Endometrial microvascular endothelial cells (primary cell): Measurements from ENCODE around the gene JUP. TPM values are rescaled to one million over a fixed set of nuclear protein-coding genes. Genes with fewer than 3 reads are reported as not detected.

ENCODE experiments used
- in situ Hi-C: cut with HindIII; loops from 2 replicates; pipeline ENCODE4 v1.10.0; 2017; ENCODE audit warnings: low sequenced_read_pairs, low pct_unique_long_range_greater_than_20kb; ENCODE audit errors: inconsistent ontology term
- total RNA-seq: library from RNA; depleted of rRNA; stranded (reverse); fragments of >200 nt; gene quantifications from one replicate; pipeline ENCODE4 v1.2.3, GENCODE V29; 2015; ENCODE audit errors: inconsistent ontology term

Gene JUP
- total RNA-seq, 1 donor from 2014 or later: 161 TPM

DNA sequence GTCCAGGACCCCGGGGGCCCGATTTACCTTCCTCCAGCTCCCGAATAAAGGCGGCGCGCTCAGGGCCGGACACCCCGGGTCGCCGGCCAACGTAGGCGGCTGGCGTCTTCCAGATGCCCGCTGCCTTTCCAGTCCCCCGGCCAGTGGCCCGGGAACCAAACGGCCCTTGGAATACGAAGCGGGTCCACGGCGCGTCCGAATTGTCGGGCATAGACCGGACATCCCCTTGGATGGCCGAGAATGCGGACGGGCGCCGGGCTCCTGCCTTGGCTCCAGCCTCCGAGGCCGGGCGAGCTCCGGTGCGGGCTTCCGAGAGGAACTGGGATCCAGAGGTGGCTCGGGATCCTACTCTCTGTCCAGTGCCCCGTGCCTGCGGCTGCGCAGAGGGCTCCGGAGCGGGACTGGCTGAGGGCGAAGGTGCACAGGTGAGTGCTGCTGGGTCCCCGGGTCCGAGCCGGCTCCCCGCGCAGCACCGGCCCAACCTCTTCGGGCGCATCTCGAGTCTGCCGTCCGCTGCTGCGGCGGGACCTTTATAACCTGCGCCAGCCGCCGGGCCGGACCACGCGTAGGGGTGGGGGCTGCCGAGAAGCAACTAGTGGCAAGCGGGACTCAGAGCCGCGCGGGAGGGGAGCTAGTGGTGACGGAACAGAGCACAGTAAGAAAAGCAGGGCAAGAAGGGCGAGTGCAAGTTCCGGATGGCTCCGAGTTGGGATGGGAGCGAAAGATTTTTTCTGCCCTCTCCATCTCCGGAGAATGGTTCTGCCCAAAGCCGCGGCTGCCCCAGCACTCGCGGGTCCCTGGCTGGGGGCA, 52.2 kb downstream of the JUP start, which contains the start of gene HAP1:
HAP1 (minus strand) TSS at position 505 of the 810 bp plus-strand sequence; CDS start at position 496, 9 bp downstream.
- in situ Hi-C loops: no loop called here

DNA sequence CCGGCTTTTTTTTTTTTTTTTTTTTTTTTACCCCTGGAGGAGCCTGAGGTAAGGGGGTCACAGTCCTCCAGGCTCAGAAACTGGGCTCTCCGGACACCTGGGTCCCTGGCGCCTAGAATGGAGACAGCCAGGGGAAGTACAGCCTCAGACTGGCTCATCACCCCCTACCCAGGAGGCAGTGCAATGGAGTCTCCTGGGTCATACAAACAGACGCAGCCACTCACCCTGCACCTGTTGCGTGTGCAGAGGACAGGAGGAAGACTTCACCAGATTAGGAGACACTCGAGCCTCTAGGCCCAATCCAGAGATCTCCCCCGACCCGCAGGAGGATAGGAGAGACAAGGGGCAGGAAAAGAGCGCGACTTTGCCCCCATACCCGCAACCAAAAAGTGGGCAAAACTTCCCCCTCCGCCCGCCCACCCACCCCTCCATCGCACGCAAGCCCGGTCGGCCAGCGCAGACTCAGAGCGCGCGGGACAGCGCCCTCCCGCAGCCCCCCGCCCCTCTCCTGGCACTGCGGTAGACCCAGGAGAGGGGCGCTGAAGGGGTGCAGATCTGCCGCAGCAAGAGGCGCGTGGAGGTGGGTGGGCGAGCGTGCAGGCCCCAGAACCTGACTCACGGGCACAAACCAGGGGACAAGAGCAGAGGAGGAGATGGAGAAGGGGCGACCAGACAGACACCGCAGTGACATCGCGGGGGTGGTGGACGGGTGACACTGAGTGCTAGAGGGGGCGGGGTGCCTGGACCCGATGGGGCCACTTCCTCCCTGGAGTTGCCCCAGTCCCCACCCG, 53.0 kb downstream of the JUP start:
- in situ Hi-C loops: no loop called here

DNA sequence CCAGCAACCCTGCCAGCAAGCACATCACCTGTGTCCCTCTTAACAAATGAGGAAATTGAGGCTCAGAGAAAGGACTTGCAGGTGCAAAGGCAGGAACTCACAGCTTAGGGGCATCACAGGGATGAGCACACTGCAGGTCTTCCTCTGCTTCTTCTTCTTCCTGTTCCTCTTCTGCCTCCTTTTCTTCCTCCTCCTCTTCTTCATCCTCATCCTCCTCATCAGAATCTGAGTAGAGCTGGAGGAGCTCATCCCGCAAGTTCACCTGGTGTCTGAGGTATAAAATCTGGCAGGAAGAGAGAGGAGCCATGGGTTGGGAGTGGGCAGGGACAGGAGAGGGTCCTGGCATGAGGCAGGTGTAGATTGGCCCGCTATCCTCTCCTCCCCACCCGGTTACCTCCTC, 54.7 kb downstream of the JUP start:
- in situ Hi-C loops: no loop called here

DNA sequence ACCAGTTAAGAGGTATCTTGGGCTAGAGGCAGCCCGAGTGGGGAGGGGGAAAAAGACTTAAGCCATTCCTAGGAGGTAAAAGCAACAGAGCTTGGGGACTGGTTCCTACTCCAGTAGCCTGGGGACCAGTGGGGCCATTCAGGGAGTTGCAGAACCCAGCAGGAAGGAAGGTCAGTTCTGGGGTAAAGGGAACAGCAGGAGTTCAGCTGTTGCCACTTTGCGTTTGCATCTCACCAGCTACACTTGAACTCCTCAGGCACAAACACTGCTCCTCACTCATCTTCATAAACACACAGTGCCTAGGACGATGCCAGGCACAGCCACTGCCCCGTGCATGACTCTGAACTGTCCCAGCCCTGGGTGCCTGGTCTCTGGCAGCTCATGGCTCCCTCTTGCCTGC, 56.0 kb downstream of the JUP start:
- in situ Hi-C loops: no loop called here

DNA sequence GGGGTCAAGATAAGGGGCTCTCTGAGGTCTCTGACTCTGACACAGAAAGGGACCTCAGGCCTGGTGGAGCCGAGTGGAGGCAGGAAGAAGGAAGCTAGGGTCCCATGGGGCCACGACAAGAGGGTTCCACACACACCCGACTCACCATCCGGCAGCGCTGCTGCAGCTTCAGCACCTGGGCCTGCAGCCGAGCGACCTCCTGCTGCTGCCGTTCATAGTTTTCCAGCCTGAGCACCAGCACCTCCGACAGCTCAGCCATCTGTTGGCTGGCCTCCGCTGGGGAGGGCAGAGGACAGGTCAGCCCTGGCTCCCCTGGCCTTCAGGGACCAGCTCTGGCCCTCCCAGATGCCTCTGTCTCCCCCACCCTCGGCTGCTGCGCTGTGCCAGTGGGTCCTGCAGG, 58.5 kb downstream of the JUP start:
- in situ Hi-C loops: loop anchor here (10.0 kb wide), 1 partner anchor 77 kb away; no protein-coding TSS in a partner anchor

DNA sequence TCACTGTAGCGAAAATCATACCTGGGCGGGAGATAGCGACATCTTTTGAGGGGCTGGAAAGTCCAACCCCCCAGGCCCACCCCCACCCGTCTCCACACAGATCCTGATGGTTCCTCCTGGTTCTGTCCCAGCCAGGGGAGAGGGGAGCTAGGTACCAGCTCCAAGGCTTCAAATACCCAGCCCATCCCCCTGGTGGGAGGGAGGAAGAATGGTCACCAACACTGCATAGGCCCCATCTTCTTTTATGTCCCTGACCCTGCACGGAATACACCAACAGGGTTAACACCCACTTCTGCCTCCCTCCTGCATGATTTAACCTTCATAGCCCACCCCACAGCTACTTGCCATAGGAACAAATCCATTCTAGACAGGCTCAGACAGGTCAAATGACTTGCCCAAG, 61.4 kb downstream of the JUP start:
- in situ Hi-C loops: loop anchor here (10.0 kb wide), 1 partner anchor 80 kb away; no protein-coding TSS in a partner anchor

DNA sequence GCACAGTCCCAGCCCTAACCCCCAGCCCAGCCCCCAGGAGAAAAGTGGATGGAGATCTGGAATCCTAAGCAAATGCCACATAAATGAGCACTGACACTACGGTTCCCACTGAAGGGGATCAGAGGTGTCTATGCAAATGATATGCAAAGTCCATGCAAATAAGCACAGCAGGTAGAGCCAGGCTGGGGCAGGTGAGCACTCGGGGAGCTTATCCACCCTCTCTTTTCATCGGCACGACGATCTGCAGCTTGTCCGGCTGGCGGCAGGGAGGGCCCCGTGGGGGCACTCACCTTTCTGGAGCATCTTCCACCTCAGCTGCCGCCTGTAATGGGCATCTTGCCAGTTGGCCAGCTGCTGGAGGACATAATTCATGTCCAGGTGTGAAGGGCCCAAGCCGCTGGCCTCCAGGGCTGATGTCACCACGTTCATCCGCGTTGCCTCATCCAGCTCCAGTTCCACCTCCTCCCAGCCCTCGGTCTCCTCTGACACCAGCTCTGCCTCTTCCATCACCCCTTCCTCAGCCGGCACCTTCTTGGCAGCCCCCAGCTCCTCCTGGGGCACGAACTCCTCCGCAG, 61.9 kb downstream of the JUP start:
- in situ Hi-C loops: loop anchor here (10.0 kb wide), 1 partner anchor 80 kb away; no protein-coding TSS in a partner anchor

DNA sequence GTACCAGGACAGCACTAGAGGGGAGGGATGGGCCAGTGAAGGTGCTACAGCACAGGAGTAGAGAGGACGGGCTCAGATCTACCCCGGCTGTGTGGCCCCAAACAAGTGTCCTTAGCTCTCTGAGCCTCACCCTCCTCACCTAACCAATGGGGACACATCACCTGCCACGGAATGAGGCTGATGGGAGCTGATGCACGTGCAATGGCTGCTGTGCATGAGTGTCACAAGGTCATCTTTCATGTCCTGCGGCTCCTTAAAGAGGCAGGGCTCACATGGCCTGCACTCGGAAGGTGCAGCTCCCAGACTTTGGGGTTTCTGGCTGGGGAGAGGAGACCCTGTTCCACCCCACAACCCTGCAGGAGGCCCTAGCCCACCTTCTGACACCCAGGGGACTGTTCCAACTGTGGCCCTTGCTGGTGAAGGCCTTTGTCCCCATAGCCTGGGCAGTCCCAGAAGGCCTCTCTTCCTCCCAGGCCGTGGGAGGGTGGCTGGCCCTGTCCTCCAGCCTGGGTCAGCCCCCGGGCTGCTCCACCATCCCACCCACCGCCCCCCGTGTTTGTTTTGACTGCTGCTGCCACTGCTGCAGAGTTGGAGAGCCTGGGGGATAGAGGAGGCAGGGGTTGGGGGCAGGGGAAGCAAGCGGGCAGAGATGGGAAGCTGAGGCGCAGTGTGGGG, 62.6 kb downstream of the JUP start:
- in situ Hi-C loops: loop anchor here (10.0 kb wide), 1 partner anchor 81 kb away; no protein-coding TSS in a partner anchor

DNA sequence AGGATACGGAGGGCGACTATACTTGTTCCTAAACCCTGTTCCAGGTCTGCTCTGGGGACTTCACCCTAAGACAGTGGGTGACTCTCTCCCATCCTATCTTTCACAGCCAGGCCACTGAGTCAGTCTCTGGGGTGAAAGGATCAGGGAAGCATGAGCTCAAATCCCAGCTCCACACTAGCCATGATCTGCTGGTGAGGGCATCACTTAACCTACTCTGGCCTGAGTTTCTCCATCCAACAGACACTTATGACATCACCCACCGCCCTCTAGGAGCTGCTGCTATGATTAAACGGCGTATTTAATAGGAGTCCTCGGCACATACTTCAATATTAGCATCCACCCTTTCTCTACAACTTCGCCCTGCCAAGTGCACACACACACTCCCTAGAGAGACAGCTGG, 64.3 kb downstream of the JUP start:
- in situ Hi-C loops: loop anchor here (10.0 kb wide), 1 partner anchor 83 kb away; no protein-coding TSS in a partner anchor

DNA sequence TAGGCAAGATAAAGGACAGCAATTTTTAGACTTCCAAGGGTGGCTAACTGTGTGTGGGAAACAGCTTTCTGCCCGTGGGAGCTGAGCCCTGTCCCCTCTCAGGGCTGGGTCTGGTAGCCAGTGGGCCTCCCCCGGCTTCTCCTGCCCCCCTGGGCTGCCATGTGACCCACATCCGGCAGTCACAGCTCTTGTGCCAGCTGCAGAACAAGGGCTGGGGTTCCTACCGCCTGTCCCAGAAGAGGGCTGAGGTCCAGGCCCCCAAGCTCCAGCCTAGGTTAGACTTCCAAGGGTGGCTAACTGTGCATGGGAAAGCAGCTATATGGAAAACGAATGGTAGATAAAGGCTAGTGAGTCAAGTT, 68.2 kb downstream of the JUP start:
- in situ Hi-C loops: no loop called here

DNA sequence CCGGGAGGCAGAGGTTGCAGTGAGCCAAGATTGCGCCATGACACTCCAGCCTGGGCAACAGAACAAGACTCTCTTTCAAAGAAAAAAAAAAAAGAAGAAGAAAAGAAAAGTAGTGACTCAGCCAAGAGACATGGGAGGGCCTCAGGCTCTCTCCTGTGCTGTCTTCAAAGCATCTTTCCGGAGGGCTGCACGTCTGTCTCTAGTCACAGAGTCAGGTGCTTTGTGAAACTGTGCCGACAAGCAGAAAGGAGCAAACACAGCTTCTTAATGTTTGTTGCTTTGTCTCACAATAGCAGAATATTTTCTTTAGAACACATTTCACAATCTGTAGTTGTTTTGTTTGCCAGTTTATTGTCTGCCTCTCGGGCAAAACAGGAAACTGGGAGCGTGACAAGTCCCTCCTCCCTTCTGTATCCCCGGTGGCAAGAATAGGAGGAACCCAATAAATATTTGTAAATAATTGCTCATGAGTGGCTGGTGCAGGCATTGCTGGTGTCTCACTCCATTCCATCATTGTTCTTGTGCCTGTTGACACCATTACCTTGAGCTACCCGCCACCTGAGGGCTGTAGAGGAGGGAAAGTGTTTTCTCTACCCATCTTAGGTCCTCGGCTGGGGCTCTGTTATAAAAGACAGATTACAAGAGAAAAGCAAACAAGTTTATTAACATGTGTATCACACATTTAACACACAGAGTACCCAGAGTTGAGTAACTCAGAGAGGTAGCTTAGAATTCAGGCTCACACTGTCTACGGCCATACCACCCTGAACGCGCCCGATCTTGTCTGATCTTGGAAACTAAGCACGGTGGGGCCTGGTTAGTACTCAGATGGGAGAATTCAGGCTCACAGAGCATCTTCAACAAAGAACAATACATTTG, 68.9 kb downstream of the JUP start:
- in situ Hi-C loops: no loop called here

DNA sequence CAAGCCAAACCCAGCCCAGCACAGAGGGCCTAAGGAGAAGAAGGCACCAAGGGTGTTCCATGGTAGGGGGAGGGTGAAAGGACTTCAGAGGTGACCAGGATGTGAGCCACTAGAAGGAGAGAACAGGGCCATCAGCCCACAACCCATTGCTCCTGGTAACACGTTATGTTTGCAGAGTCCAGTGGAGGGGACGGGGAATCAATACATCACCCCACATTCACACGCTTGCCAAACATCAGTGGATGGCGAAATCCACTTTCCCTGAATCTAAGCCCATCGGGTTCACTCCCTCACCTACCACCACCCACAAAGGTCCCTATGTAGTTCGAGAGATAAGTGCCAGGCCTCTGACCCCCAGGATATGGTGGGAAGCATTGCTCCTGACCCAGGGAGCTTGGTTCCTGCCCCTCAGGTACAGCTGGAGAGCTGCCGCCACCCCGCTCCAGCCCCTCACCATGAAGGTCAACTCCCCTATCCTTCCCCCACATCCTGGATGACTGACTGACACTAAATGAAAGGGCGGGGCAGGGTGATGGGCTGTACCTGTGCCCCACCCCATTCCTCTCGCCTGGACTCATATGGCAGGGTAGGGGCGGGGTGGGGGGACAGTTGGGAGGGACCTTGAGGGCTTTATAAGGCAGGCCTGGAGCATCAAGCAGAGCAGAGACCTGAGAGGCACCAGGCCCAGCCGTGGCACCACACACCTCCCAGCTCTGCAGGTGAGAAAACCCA, 74.7 kb downstream of the JUP start, which contains the start of gene GAST:
GAST (plus strand) TSS at position 663 of the 732 bp plus-strand sequence. CDS start 3,106 bp downstream, outside the sequence.
- in situ Hi-C loops: no loop called here

DNA sequence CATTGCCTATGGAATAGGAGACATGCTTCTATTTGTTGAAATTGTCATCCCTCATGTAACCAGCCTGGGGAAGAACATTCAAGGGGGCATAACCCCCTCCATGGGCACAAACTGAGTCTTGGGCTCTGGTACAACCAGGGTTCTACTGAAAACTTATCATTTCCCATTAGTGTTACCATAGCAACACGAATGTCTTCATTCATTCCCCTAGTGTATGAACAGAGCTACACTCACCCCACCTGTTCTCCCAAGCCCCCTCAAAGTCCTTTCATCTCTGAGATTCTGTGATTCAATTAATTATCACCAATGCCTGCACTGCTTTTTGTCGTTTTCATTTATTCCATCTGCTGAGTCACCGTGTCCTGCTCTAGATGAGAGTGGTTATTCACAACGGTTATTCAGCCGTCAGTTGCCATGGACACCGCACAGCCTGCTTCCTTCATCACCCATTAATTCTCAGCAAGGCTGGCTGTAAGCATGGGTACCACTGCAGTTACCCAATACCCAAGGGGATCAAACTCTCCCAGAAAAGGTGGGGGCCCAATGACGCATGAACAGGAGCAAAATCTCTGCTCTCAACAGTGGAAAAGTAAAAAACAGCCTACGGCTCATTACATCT, 75.9 kb downstream of the JUP start:
- in situ Hi-C loops: no loop called here

DNA sequence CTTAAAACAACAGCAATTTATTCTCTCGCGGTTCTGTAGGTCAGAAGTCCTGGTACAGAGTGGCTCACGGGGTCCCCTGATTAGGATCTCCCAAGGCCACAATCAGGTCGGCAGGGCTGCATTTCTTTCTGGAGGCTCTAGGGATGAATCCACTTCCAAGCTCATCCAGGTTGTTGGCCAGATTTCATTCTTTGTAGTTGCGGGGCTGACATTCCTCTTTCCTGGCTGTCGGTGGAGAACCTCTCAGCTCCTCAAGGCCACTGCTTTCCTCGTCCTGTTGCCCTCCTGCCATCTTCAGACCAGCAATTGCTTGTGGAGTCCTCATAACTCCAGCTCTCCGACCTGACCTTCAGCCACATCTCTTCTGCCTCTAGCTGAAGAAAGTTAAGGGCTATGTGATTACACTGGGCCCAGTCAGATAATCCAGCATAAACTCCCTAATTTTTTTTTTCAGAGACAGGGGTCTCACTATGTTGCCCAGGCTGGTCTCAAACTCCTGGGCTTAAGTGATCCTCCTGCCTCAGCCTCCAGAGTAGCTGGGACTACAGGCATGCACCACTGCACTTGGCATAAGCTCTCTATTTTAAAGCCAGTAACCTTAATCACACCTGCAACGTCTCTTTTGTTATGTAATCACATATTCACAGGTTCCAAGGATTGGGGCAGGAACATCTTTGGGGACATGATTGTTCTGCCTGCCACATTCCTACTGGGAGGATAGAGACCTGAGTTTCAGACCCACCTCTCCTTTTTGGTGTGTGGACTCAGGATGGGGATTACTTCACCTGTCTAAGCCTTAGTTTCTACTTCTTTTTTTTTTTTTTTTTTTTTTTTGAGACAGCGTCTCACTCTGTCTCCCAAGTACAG, 78.5 kb downstream of the JUP start:
- in situ Hi-C loops: no loop called here

DNA sequence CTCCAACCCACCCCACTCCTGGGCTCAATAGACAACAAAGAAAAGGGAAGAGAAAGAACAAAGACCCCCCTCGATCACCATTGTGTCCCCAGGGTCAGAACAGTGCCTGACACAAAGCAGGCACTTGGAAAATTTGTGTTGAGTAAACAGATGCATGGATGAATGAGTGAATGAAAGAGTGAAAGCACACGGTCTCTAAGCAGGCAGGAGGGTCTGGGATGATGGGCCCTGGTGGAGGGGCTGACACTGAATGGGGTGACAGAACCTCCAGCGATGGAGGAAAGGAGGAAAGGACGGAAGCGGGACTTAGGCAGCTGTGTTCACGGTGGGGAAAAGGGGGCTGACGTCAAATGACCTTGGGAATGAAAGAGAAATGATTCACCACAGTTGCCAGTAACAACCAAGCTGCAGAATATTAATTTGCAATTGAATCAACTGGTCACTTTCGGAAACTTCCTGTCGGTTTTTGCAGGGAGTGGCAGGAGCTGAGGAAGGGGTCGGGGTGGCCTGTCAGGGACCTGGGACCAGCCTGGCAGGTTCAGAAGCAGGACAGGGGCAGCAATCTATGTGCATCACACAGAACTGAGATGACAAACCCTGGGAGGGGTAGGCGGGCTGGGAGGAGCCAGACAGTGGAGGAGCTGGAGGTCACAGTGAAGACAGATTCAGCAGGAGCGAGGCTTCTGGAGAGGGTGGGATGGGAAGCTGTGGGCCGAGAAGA, 81.1 kb downstream of the JUP start:
- in situ Hi-C loops: no loop called here
